ENCODE results near the gene ARHGAP6. TPM values are rescaled to one million over a fixed set of nuclear protein-coding genes. Genes with fewer than 3 reads are reported as not detected.

The ARHGAP6 gene
- total RNA-seq, 1 experiment from 2014 or later, result 0.10 TPM

- TF ChIP-seq, protein P1, sequence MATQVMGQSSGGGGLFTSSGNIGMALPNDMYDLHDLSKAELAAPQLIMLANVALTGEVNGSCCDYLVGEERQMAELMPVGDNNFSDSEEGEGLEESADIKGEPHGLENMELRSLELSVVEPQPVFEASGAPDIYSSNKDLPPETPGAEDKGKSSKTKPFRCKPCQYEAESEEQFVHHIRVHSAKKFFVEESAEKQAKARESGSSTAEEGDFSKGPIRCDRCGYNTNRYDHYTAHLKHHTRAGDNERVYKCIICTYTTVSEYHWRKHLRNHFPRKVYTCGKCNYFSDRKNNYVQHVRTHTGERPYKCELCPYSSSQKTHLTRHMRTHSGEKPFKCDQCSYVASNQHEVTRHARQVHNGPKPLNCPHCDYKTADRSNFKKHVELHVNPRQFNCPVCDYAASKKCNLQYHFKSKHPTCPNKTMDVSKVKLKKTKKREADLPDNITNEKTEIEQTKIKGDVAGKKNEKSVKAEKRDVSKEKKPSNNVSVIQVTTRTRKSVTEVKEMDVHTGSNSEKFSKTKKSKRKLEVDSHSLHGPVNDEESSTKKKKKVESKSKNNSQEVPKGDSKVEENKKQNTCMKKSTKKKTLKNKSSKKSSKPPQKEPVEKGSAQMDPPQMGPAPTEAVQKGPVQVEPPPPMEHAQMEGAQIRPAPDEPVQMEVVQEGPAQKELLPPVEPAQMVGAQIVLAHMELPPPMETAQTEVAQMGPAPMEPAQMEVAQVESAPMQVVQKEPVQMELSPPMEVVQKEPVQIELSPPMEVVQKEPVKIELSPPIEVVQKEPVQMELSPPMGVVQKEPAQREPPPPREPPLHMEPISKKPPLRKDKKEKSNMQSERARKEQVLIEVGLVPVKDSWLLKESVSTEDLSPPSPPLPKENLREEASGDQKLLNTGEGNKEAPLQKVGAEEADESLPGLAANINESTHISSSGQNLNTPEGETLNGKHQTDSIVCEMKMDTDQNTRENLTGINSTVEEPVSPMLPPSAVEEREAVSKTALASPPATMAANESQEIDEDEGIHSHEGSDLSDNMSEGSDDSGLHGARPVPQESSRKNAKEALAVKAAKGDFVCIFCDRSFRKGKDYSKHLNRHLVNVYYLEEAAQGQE (IDR thresholded peaks at IDR 0.05; ENCODE audit: low read depth), result no peak
- TF ChIP-seq CEBPB (IDR thresholded peaks at IDR 0.05; ENCODE audit: low read depth), result no peak
- TF ChIP-seq EZH2phosphoT487 (IDR thresholded peaks at IDR 0.05; ENCODE audit: borderline replicate concordance), result no peak
- TF ChIP-seq, protein P2, sequence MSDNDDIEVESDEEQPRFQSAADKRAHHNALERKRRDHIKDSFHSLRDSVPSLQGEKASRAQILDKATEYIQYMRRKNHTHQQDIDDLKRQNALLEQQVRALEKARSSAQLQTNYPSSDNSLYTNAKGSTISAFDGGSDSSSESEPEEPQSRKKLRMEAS (IDR thresholded peaks at IDR 0.05), result no peak
- TF ChIP-seq JUND (IDR thresholded peaks at IDR 0.05), result no peak
- TF ChIP-seq CTCF (IDR thresholded peaks at IDR 0.05 in 2 of 3, conservative IDR thresholded peaks at IDR 0.05 in 1 of 3; ENCODE audit: borderline replicate concordance in 1 of 3, insufficient read depth in 1 of 3, low read depth in 2 of 3, low read length in 2 of 3), result no peak
- no peak for TF ChIP-seq SRF (IDR thresholded peaks at IDR 0.05; ENCODE audit: low read depth)
- no peak for TF ChIP-seq ZNF274 (IDR thresholded peaks at IDR 0.05; ENCODE audit: low read depth, low read length)
- no peak for TF ChIP-seq EZH2 (IDR thresholded peaks at IDR 0.05)
Measured at GRCh38 chrX:11108253-11108941, 557.3 kb downstream of the ARHGAP6 start (continued).

Measured in HCT116 (cell line).